GM10248 (cell line): Measurements from ENCODE around the gene CARMIL1.

Experiments used
- CTCF ChIA-PET: fragments of 300-600 bp; sonication (Branson Sonifier 250); formaldehyde crosslinking; extraction: SDS; loops from one replicate; lab custom pipeline; 2021; ENCODE audit warnings: antibody characterized with exemption; lab: Yijun Ruan, JAX
- POLR2A ChIA-PET: fragments of 350-650 bp; sonication (Branson Sonifier 250); formaldehyde crosslinking; extraction: SDS; loops from one replicate; lab custom pipeline; 2020; ENCODE audit warnings: antibody characterized with exemption; lab: Yijun Ruan, JAX
- DNase-seq: peaks from one replicate; pipeline ENCODE4 v3.0.0; 2012; ENCODE audit errors: extremely low spot score
- CTCF ChIP-seq: IDR thresholded peaks from 2 replicates; pipeline ENCODE4 v1.5.1; 2012; ENCODE audit warnings: mild to moderate bottlenecking, low read depth; ENCODE audit errors: extremely low read depth, missing control alignments, control extremely low read depth

The CARMIL1 gene

GRCh38 chr6:25485821-25486534, 206.8 kb downstream of the CARMIL1 start:
- DNase-seq = no peak
- TF ChIP-seq CTCF = no peak
- ChIA-PET POLR2A (no interaction called here), CTCF (interaction anchor here (0.7 to 9.1 kb wide), 4 partner anchors 207 to 262 kb away, joined by 3 to 106 read pairs (median 12); partner anchors contain the start of gene CARMIL1)

GRCh38 chr6:25486550-25486949, 207.4 kb downstream of the CARMIL1 start:
- POLR2A ChIA-PET = no interaction called here
- TF ChIP-seq CTCF = no peak
- DNase-seq = no peak
- CTCF ChIA-PET = interaction anchor here (2.0 to 9.1 kb wide), 3 partner anchors 208 to 221 kb away, joined by 5 to 106 read pairs (median 18); partner anchors contain the start of gene CARMIL1

- no peak for DNase-seq
- ChIA-PET CTCF (interaction anchor here (2.0 to 9.1 kb wide), 4 partner anchors 17 to 221 kb away, joined by 5 to 106 read pairs (median 24); partner anchors contain the start of gene CARMIL1), POLR2A (no interaction called here)
- TF ChIP-seq CTCF = no peak
Measured at GRCh38 chr6:25487012-25487411, 207.8 kb downstream of the CARMIL1 start.

GRCh38 chr6:25488156-25488555, 209.0 kb downstream of the CARMIL1 start:
- DNase-seq = no peak
- TF ChIP-seq CTCF = no peak
- CTCF ChIA-PET = interaction anchor here (0.8 to 9.1 kb wide), 8 partner anchors 16 to 265 kb away, joined by 3 to 106 read pairs (median 4); partner anchors contain the start of gene CARMIL1
- POLR2A ChIA-PET = no interaction called here

GRCh38 chr6:25489399-25489798, 210.2 kb downstream of the CARMIL1 start:
- POLR2A ChIA-PET = no interaction called here

More at GRCh38 chr6:25489399-25489798, 210.2 kb downstream of the CARMIL1 start:
- CTCF ChIA-PET = interaction anchor here (0.6 to 9.1 kb wide), 50 partner anchors 10 to 294 kb away, joined by 3 to 106 read pairs (median 6); partner anchors contain the start of gene CARMIL1
- no peak for DNase-seq
- no peak for TF ChIP-seq CTCF
